Thoracic aorta (tissue), 2 donors: ENCODE measurements around the gene MS4A4E. TPM values are rescaled to one million over a fixed set of nuclear protein-coding genes. Genes with fewer than 3 reads are reported as not detected.
A peak's percentile ranks its signal among the peaks of the same experiment; 100 is the strongest.

ENCODE experiments used
- ATAC-seq: fragments of 150-250 bp; one replicate; pipeline ENCODE4 v1.8.0; 2017; ENCODE audit warnings: low read depth; ENCODE audit not compliant: insufficient number of reproducible peaks, low FRiP score
- DNase-seq: peaks from one replicate; pipeline ENCODE4 v3.0.0-alpha.2; 2020; ENCODE audit warnings: low spot score
- H3K27ac ChIP-seq, 2 donors: fragments of 200-600 bp; sonication (generic); 1 replicate in 1 of 2; 2 replicates in 1 of 2; pipeline ENCODE4 v1.5.1; 2016; ENCODE audit warnings: mild to moderate bottlenecking in 2 of 2, moderate library complexity in 2 of 2
- H3K27me3 ChIP-seq: fragments of 200-600 bp; sonication (generic); replicated peaks from 2 replicates; pipeline ENCODE4 v1.6.0; 2016; ENCODE audit warnings: mild to moderate bottlenecking; ENCODE audit not compliant: insufficient read depth
- H3K36me3 ChIP-seq: fragments of 200-600 bp; sonication (generic); one replicate; pipeline ENCODE4 v1.5.1; 2016
- H3K4me1 ChIP-seq, 2 donors: fragments of 200-600 bp; sonication (generic); 1 replicate in 1 of 2; 2 replicates in 1 of 2; pipeline versions ENCODE4 v1.5.1 to v1.6.0; 2016; ENCODE audit warnings: low read depth in 2 of 2, mild to moderate bottlenecking in 1 of 2; ENCODE audit not compliant: control insufficient read depth in 1 of 2
- H3K4me3 ChIP-seq: fragments of 200-600 bp; sonication (generic); 2 replicates; pipeline ENCODE4 v1.5.1; 2016; ENCODE audit warnings: mild to moderate bottlenecking
- H3K9me3 ChIP-seq: fragments of 200-600 bp; sonication (generic); 2 replicates; pipeline ENCODE4 v1.5.1; 2016
- CTCF ChIP-seq: fragments of 200-600 bp; sonication (generic); IDR thresholded peaks from one replicate; pipeline ENCODE4 v1.5.1; 2019; ENCODE audit warnings: antibody characterized with exemption
- total RNA-seq, 2 donors: library from RNA; depleted of rRNA; stranded (reverse); fragments of >200 nt; gene quantifications; one replicate each; pipeline versions ENCODE4 v1.1.0 to v1.2.3, GENCODE V29; 2016

Gene MS4A4E
- total RNA-seq, 2 donors from 2014 or later: 1.1 to 13.9 TPM

GRCh38 chr11:60241786-60242185 is 1.2 kb downstream of the MS4A4E start:
- H3K9me3 ChIP-seq: no peaks in the 10 kb centered on the region
- TF ChIP-seq CTCF: no peak
- ATAC-seq: no peak
- no peak for DNase-seq
- peak overlapping the region; percentile 17 for H3K4me3 ChIP-seq
- no peaks in the 10 kb centered on the region for H3K27me3 ChIP-seq
- H3K4me1 ChIP-seq: no peaks in the 10 kb centered on the region
- no peaks in the 10 kb centered on the region for H3K36me3 ChIP-seq
- H3K27ac ChIP-seq: no peak overlapping the region

GRCh38 chr11:60240662-60241061 is 2.3 kb downstream of the MS4A4E start:
- H3K36me3 ChIP-seq: no peaks in the 10 kb centered on the region
- DNase-seq (no peak), ATAC-seq (no peak)
- H3K27me3 ChIP-seq: no peaks in the 10 kb centered on the region
- H3K4me3 ChIP-seq: no peak overlapping the region
- TF ChIP-seq CTCF: no peak
- no peaks in the 10 kb centered on the region for H3K9me3 ChIP-seq
- H3K4me1 ChIP-seq: no peaks in the 10 kb centered on the region
- H3K27ac ChIP-seq: no peak overlapping the region

GRCh38 chr11:60235321-60235720 is 7.6 kb downstream of the MS4A4E start:
- no peak for TF ChIP-seq CTCF
- Histone ChIP-seq H3K4me1 (no peaks in the 10 kb centered on the region), H3K36me3 (no peaks in the 10 kb centered on the region), H3K9me3 (no peaks in the 10 kb centered on the region), H3K27ac (no peak overlapping the region), H3K4me3 (no peak overlapping the region), H3K27me3 (no peaks in the 10 kb centered on the region)
- DNase-seq (no peak), ATAC-seq (no peak)

- Histone ChIP-seq H3K4me3 (no peak overlapping the region), H3K4me1 (no peaks in the 10 kb centered on the region), H3K27me3 (no peaks in the 10 kb centered on the region), H3K27ac (no peak overlapping the region), H3K9me3 (no peaks in the 10 kb centered on the region), H3K36me3 (no peaks in the 10 kb centered on the region)
- ATAC-seq (no peak), DNase-seq (no peak)
- no peak for TF ChIP-seq CTCF
Measured at GRCh38 chr11:60230681-60231080, 12.3 kb downstream of the MS4A4E start.

GRCh38 chr11:60222141-60222540 is 20.8 kb downstream of the MS4A4E start:
- Histone ChIP-seq H3K36me3 (no peaks in the 10 kb centered on the region), H3K27me3 (no peaks in the 10 kb centered on the region), H3K27ac (no peak overlapping the region), H3K4me1 (no peaks in the 10 kb centered on the region), H3K4me3 (no peak overlapping the region), H3K9me3 (no peaks in the 10 kb centered on the region)
- DNase-seq (no peak), ATAC-seq (no peak)
- no peak for TF ChIP-seq CTCF
